ENCODE data around the gene SDCCAG8.

Gene SDCCAG8

GRCh38 chr1:243496806-243497205 lies 241.0 kb downstream of the SDCCAG8 start:
- in situ Hi-C loops (cut with HindIII; ENCODE audit: low sequenced_read_pairs), result no loop called here

DNA sequence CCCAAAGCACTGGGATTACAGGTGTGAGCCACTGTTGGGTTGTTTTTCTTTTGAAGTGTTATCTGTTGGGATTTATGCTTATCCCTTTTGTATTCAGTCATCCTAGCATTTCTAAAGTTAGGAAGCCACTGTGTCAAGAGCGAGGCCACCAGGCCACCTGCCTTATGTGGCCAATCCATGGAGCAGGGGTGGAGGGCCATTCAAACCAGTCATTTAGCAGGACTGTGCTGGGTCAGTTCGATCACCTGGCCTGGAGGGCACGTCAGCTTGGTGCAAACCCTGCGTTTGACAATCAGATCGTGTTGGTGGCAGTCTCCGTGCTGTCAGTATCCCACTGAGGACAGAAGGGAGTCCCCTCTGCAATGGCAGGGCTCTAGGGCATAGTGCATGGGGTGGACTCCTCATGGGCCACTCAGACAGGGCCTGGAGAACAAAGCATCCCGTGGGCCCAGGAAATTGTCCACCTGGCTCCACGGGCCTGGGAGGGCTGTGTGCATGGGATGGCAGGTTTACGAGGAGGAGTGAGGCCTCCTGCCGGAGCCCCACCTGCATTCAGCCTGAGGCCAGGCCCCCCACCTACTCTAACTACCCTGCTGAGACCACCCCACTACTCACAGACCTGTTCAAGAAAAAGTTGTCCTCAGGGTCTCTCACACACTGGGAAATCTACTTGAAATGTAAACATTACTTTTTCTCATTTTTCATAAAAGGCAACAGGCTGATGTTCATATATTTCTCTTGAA lies 242.3 kb downstream of the SDCCAG8 start:
- in situ Hi-C loops (cut with HindIII; ENCODE audit: low sequenced_read_pairs), result no loop called here

DNA sequence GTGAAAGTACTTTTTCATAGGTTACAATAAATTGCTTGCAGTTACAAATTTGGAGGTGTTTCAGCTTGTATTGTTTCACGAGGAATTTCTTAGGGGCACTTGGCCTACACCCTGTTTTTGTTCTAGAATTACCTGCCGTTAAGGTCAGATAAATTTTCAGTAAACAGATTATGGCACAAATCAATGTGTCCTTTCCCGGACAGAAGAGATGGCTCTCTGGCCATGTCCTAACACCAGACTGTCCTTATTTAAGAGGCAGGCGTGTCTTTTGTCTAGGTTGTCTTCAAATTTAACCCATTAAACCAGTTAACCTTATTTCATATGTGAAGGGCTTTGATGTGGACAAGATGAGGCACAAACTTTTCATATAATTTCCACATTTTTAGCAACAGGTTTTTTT lies 243.4 kb downstream of the SDCCAG8 start:
- in situ Hi-C loops (cut with HindIII; ENCODE audit: low sequenced_read_pairs), result no loop called here

GRCh38 chr1:243499711-243500110 lies 243.9 kb downstream of the SDCCAG8 start:
- in situ Hi-C loops (cut with HindIII; ENCODE audit: low sequenced_read_pairs), result no loop called here

GRCh38 chr1:243500512-243500911 lies 244.7 kb downstream of the SDCCAG8 start:
- in situ Hi-C loops (cut with HindIII; ENCODE audit: low sequenced_read_pairs), result no loop called here

DNA sequence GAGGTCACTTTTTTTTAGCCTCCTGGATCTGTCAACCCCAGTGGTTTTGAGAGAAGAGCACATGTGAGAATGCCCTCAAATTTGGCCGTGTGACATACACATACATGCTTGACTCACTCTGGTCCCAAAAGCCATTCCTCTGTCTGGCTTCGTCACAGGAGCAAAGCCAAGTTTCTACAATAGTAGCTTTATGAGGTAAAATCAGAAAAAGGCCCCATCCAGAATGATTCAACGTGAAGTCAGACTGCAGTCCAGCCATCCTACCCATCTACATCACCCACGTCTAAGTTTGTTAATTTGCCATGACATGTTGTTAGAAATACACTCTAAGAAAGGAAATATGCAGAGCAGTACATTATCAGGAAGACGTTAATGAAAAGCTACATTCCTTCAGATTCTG lies 245.2 kb downstream of the SDCCAG8 start:
- in situ Hi-C loops (cut with HindIII; ENCODE audit: low sequenced_read_pairs), result no loop called here

GRCh38 chr1:243503155-243503554 lies 247.3 kb downstream of the SDCCAG8 start:
- in situ Hi-C loops (cut with HindIII; ENCODE audit: low sequenced_read_pairs), result no loop called here

DNA sequence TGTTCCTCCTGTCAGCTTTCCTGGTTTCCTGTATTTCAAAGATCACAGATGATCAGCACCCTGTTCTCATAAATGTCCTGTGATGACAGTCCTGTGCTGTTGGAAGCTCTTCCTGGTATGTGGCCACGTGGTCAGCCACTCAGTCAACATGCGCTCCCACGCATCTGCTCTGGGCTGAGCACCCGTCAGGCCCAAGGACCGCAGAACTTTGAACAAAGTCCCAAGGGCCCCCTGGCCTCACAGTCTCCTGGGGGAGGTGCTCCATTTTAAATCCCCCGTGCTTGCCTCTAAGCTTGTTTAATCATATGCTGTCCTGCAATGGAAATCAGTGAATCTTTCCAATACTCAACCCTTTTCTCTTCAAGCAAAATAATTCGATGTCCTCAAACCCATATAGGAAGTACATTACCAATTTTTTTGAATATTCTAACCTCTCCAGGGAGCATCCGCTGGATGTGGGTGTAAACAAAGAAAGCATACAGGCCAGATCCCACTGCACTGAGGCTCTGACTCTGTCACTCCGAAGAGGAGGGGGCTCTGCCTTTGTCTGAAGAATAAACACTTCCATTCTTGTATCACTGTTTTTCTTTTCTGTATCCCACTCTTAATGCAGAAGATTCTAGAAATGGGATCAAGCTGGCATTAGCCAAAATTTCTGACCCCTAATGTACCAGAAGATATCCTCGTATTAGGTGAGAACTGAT lies 250.3 kb downstream of the SDCCAG8 start:
- in situ Hi-C loops (cut with HindIII; ENCODE audit: low sequenced_read_pairs), result no loop called here

DNA sequence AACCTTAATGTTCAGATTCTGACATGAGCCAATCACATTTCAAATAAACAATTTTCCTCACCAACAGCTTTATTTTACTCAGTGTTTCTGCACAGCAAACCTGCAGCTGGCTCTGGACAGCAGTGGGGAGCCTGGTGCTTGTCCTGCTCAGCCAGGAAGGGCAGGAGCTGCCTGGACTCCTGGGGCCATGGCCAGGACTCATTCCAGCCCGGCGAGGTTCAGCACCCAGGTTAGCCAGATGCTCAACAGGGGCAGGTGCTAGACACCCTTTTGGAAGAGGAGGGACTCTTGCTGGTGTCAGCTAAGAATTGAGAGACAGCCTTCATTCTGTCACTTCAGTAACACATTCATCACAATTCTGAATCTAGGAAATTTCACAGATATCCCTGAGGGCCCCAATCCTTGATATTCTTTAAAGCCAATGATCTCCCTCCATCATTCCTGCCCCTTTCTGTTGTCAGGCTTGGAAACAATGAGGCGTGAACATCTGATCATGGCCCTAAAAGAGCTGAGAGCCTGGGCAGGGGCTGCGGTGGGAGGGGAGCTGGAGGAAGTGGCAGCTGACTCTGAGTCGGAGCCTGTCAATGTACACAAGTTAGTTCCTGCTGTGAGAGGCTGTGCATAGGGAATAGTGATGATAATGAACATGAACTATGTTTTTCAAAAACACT lies 251.3 kb downstream of the SDCCAG8 start:
- in situ Hi-C loops (cut with HindIII; ENCODE audit: low sequenced_read_pairs), result no loop called here

- in situ Hi-C loops (cut with HindIII; ENCODE audit: low sequenced_read_pairs), result no loop called here
Observed at GRCh38 chr1:243507672-243508302, 251.9 kb downstream of the SDCCAG8 start.

GRCh38 chr1:243508303-243508713 lies 252.5 kb downstream of the SDCCAG8 start:
- in situ Hi-C loops (cut with HindIII; ENCODE audit: low sequenced_read_pairs), result no loop called here

DNA sequence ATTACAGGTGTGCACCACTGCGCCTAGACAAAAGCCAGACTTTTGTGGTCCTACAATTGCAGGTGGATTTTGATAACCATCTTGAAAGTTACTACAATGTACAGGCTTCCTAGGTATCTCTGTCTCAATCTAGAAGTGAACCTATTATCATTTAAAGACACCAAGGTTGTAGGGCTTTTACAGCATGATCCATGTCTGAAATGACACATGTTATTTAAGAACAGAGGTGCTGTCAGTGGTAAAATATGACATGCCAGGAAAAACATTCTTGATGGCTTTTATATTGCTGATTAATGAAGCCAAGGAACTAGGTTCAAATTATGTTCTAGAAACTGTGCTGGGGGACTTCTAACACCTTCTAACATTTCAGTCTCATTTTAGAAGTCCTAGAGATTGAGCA lies 253.1 kb downstream of the SDCCAG8 start:
- in situ Hi-C loops (cut with HindIII; ENCODE audit: low sequenced_read_pairs), result no loop called here

DNA sequence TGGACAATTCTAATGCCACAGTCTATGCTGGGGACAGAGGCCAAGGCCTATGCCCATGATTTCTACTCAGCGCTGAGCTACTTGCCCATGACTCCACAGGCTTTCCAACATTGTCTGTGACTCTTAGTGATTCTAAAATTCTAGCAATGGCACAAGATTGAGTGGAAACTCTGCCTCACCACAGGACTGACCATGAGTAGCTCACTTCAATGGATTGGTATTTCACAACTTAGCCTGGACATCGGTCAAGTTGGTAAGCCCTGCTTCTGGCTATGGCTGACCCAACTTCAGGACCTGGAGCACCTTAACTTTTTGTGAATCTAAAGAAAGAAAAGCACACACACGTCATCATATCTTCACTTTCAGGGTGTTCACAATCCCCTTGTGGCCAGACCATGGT lies 255.1 kb downstream of the SDCCAG8 start:
- in situ Hi-C loops (cut with HindIII; ENCODE audit: low sequenced_read_pairs), result no loop called here

DNA sequence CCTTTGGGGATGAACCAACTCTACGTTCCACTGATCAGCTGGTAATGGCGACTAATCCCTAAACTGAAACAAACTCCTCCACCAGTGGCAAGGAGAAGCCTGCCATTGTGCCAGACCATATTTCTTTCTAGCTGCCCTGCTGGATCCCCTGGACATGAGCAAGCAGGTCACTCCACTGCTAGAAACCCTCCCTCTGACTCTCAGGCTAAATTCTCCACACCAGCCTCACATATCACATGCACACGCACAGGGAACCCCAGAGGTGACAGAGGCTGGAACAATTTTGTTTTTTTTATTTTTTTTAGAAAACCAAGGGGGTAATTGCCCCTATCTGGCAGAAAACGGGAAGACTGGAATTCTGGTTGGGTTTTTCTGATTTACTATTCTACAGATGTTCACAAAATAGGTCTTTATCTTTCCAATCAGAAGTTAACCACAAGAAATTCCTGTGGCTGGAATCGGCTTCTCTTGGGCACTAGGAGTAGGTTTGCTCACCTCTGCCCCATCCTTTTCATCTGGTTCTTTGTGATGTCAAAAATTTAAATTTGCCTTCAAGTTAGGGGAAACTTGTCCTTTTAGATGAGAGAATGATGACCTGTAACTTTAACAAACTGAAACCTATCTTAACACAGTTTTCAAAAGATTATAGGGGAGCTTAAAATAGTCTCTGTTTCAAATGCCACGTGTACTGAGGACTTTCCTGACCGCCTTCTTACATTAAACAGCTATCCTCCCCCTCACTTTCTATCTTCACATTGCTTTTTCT lies 258.1 kb downstream of the SDCCAG8 start:
- in situ Hi-C loops (cut with HindIII; ENCODE audit: low sequenced_read_pairs), result no loop called here

DNA sequence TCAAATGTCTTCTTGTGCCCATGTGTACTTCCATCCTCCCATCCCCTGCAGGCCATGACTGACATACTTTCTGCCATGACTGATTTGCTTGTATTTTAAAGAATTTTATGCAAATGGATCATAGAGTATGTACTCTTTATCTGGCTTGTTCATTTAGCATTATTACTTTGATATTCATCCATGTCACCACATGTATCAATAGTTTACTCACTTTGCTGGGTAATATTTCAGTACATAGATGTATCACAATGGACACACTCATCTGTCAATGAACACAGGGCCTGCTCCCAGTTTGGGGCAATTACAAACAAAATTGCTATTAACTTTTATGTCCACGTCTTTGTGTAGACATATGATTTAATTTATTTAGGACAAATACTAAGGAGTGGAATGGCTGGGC lies 259.1 kb downstream of the SDCCAG8 start:
- in situ Hi-C loops (cut with HindIII; ENCODE audit: low sequenced_read_pairs), result no loop called here

DNA sequence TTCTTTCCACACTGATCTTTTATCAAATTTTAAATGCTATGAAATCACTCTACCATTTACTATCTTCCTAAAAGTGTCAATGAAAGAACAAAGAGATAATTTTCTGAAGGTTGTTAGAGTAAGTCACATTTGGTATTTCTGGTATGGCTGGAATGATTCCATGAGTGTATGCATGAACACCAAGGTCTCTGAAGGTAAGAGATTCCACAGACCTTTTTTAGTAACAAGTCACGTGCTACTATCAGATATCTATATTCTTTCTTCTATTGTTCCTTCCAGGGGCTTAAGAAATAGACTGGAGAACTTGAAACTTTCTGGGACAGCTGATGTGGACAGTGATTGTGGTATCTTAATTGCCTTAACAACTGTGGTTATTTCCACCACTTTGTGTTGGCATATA lies 265.0 kb downstream of the SDCCAG8 start:
- in situ Hi-C loops (cut with HindIII; ENCODE audit: low sequenced_read_pairs), result no loop called here

GRCh38 chr1:243523766-243524165 lies 267.9 kb downstream of the SDCCAG8 start:
- in situ Hi-C loops (cut with HindIII; ENCODE audit: low sequenced_read_pairs), result no loop called here

DNA sequence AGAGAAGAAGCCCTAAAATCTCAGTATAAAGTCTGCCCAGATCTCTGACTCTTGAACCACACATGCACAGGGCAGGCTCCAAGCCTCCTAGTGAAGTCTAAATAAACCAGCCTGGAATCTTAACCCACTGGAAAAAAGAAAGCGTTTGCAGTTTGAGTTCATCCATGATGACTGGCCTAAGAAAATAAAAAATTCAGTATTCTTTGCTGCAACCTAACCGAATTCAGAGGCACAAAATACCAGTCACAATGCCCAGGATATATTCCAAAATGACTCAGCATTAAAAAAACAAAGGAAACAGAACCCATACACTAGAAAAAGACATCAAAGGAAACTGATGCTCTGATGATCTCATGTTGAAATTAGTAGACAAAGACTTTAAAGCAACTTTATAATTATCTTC lies 269.2 kb downstream of the SDCCAG8 start:
- in situ Hi-C loops (cut with HindIII; ENCODE audit: low sequenced_read_pairs), result no loop called here

- in situ Hi-C loops (cut with HindIII; ENCODE audit: low sequenced_read_pairs), result no loop called here
Observed at GRCh38 chr1:243526180-243526579, 270.3 kb downstream of the SDCCAG8 start.

DNA sequence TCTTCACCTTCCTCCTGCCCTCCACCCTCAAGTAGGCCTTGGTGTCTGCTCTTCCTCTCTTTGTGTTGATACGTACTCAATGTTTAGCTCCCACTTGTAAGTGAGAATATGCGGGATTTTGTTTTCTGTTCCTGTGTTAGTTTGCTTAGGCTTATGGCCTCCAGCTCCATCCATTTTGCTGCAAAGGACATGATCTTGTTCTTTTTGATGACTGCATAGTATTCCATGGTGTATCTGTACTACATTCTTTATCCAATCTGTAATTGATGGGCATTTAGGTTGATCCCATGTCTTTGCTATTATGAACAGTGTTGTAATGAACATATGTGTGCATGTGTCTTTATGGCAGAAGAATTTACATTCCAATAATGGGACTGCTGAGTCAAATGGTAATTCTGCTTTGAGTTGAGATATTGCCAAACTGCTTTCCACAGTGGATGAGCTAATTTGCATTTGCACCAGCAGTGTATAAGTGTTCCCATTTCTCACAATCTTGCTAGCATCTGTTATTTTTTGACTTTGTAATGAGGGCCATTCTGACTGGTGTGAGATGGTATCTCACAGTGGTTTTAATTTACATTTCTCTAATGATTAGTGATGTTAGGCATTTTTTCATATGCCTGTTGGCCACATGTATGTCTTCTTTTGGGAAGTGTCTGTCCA lies 272.7 kb downstream of the SDCCAG8 start:
- in situ Hi-C loops (cut with HindIII; ENCODE audit: low sequenced_read_pairs), result no loop called here

All from endothelial cell of hepatic sinusoid (primary cell).